Measurements from ENCODE around the gene GFM1. TPM values are rescaled to one million over a fixed set of nuclear protein-coding genes. Genes with fewer than 3 reads are reported as not detected.

The GFM1 gene
- polyA plus RNA-seq, 1 donor (not counting 4 experiments of a cell fraction or from before 2014, with no cell fraction given): 35.9 TPM

DNA sequence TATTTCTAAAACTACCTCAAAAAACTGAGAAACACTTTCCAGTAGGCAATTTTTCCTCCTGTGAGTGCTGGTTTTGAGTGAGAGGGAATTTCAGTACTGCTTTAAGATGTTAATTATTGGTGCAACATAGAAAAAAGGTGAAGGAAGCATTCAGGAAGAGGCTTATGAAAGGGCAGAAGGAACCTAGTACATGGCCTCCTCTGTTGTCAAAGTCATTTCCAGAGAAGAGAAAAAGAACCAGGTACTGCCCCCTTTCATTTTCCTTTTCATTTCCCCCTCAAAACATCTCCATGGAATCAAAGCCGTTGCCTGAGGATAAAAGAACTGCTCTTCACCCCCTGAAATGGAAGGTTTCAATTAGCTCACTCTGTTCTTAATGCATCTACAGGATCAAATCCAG is 68.1 kb downstream of the GFM1 start:
- FAIRE-seq: no peak
- H3K27ac ChIP-seq (ENCODE audit: control insufficient read depth, insufficient read depth, low read length): peak overlapping the region; percentile 27
- no peak overlapping the region for H2AFZ ChIP-seq (ENCODE audit: control insufficient read depth, low read length)
- TF ChIP-seq, protein P1, sequence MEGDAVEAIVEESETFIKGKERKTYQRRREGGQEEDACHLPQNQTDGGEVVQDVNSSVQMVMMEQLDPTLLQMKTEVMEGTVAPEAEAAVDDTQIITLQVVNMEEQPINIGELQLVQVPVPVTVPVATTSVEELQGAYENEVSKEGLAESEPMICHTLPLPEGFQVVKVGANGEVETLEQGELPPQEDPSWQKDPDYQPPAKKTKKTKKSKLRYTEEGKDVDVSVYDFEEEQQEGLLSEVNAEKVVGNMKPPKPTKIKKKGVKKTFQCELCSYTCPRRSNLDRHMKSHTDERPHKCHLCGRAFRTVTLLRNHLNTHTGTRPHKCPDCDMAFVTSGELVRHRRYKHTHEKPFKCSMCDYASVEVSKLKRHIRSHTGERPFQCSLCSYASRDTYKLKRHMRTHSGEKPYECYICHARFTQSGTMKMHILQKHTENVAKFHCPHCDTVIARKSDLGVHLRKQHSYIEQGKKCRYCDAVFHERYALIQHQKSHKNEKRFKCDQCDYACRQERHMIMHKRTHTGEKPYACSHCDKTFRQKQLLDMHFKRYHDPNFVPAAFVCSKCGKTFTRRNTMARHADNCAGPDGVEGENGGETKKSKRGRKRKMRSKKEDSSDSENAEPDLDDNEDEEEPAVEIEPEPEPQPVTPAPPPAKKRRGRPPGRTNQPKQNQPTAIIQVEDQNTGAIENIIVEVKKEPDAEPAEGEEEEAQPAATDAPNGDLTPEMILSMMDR (optimal IDR thresholded peaks at IDR 0.05 in 1 of 3, IDR thresholded peaks at IDR 0.05 in 1 of 3, conservative IDR thresholded peaks at IDR 0.05 in 1 of 3; ENCODE audit: extremely low read depth in 1 of 3, insufficient read depth in 2 of 3, low read length in 3 of 3): no peak
- no peak for TF ChIP-seq EZH2 (IDR thresholded peaks at IDR 0.05; ENCODE audit: low read length)
- H3K9me1 ChIP-seq (ENCODE audit: control insufficient read depth, extremely low read depth, insufficient read depth, low read length): no peaks in the 10 kb centered on the region
- no peaks in the 10 kb centered on the region for H3K9me3 ChIP-seq (ENCODE audit: control insufficient read depth, low read depth, low read length)
- H3K4me3 ChIP-seq (ENCODE audit: control insufficient read depth in 2 of 3, extremely low read depth in 1 of 3, insufficient read depth in 2 of 3, low read depth in 1 of 3, low read length in 3 of 3): no peak overlapping the region
- no peaks in the 10 kb centered on the region for H3K27me3 ChIP-seq (ENCODE audit: control insufficient read depth, extremely low read depth, insufficient read depth, low read length)
- peaks cover 0 to 4% of the 10 kb centered on the region in 2 experiments for H3K36me3 ChIP-seq (ENCODE audit: control insufficient read depth in 2 of 2, extremely low read depth in 1 of 2, insufficient read depth in 2 of 2, low read length in 2 of 2)
- H4K20me1 ChIP-seq (ENCODE audit: control insufficient read depth, extremely low read depth, insufficient read depth, low read length): no peaks in the 10 kb centered on the region
- no peak overlapping the region for H3K4me2 ChIP-seq (ENCODE audit: control insufficient read depth, extremely low read depth, insufficient read depth, low read depth, low read length)
- H3K9ac ChIP-seq (ENCODE audit: control insufficient read depth, extremely low read depth, insufficient read depth, low read length): no peak overlapping the region
- peaks cover 27% of the 10 kb centered on the region for H3K4me1 ChIP-seq (ENCODE audit: control insufficient read depth, extremely low read depth, insufficient read depth, low read length)
- DNase-seq (ENCODE audit: low read depth, low spot score): no peak
- dilution Hi-C loops (cut with MboI; ENCODE audit: extremely low pct_ligation_motif_present, low sequenced_read_pairs): loop anchor here (10.0 kb wide), 1 partner anchor 72 kb away; no protein-coding TSS in a partner anchor
- no peaks in the 10 kb centered on the region for H3K79me2 ChIP-seq (ENCODE audit: control insufficient read depth, insufficient read depth, low read length)

- H3K4me3 ChIP-seq (ENCODE audit: control insufficient read depth in 2 of 3, extremely low read depth in 1 of 3, insufficient read depth in 2 of 3, low read depth in 1 of 3, low read length in 3 of 3): no peak overlapping the region
- no peak for FAIRE-seq
- peaks cover 0 to 4% of the 10 kb centered on the region in 2 experiments for H3K36me3 ChIP-seq (ENCODE audit: control insufficient read depth in 2 of 2, extremely low read depth in 1 of 2, insufficient read depth in 2 of 2, low read length in 2 of 2)
- H4K20me1 ChIP-seq (ENCODE audit: control insufficient read depth, extremely low read depth, insufficient read depth, low read length): no peaks in the 10 kb centered on the region
- no peaks in the 10 kb centered on the region for H3K9me3 ChIP-seq (ENCODE audit: control insufficient read depth, low read depth, low read length)
- no peak overlapping the region for H2AFZ ChIP-seq (ENCODE audit: control insufficient read depth, low read length)
- no peaks in the 10 kb centered on the region for H3K9me1 ChIP-seq (ENCODE audit: control insufficient read depth, extremely low read depth, insufficient read depth, low read length)
- TF ChIP-seq, protein P1 (optimal IDR thresholded peaks at IDR 0.05 in 1 of 3, IDR thresholded peaks at IDR 0.05 in 1 of 3, conservative IDR thresholded peaks at IDR 0.05 in 1 of 3; ENCODE audit: extremely low read depth in 1 of 3, insufficient read depth in 2 of 3, low read length in 3 of 3): no peak
- TF ChIP-seq EZH2 (IDR thresholded peaks at IDR 0.05; ENCODE audit: low read length): no peak
- no peak overlapping the region for H3K9ac ChIP-seq (ENCODE audit: control insufficient read depth, extremely low read depth, insufficient read depth, low read length)
- peaks cover 27% of the 10 kb centered on the region for H3K4me1 ChIP-seq (ENCODE audit: control insufficient read depth, extremely low read depth, insufficient read depth, low read length)
- H3K27me3 ChIP-seq (ENCODE audit: control insufficient read depth, extremely low read depth, insufficient read depth, low read length): no peaks in the 10 kb centered on the region
- dilution Hi-C loops (cut with MboI; ENCODE audit: extremely low pct_ligation_motif_present, low sequenced_read_pairs): loop anchor here (10.0 kb wide), 1 partner anchor 72 kb away; no protein-coding TSS in a partner anchor
- no peak overlapping the region for H3K4me2 ChIP-seq (ENCODE audit: control insufficient read depth, extremely low read depth, insufficient read depth, low read depth, low read length)
- H3K27ac ChIP-seq (ENCODE audit: control insufficient read depth, insufficient read depth, low read length): no peak overlapping the region
- DNase-seq (ENCODE audit: low read depth, low spot score): no peak
- no peaks in the 10 kb centered on the region for H3K79me2 ChIP-seq (ENCODE audit: control insufficient read depth, insufficient read depth, low read length)
These were observed 68.8 kb downstream of the GFM1 start for GRCh38 chr3:158713094-158713499.
